ENCODE measurements around the gene ACSF3. TPM values are rescaled to one million over a fixed set of nuclear protein-coding genes. Genes with fewer than 3 reads are reported as not detected.

ACSF3 gene
- total RNA-seq, 2 donors from 2014 or later, result 34.8 to 35.5 TPM

DNA sequence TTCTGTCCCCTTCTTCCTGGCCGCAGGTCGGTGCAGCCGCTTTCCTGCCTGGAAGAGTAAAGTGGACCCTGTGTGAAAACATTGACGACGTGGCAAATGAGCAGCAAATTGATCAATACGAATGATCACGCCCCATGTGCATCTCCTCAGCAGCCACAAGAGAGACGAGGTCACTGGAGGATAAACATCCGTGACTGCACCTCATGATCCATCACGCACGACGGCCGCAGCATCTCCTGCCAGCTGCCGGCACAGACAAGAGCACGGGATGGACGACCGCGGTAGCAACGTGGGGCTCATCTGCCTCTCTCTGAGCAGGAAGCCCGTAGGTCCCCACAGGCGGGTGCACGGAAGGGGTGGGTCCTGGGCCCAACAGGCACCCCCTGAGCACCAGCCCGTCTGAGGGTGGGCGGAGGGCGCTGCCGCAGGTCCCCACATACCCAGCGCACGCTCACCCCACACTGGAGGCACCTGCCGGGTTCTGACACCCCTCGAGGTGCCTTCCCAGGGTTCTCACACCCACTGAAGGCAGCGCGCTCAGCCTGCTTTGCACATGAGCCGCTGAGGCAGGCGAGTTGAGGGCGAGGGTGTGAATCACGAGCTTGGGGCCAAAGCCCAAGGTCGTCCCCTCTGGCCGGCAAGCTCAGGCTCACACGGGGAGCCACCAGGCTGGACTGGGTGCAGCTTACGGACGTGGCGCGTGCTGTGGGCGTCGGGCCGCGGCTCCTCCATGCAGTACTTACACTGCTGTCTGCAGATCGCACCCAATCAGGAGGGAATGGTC is 65.6 kb downstream of the ACSF3 start:
- H3K4me1 ChIP-seq (ENCODE audit: control insufficient read depth, insufficient read depth, low read length), result no peaks in the 10 kb centered on the region
- no peaks in the 10 kb centered on the region for H3K27me3 ChIP-seq (ENCODE audit: control insufficient read depth, insufficient read depth, low read length, poor library complexity, severe bottlenecking)
- Mint-ChIP-seq H3K27me3 (ENCODE audit: insufficient read depth) (peaks cover 5% of the 10 kb centered on the region), H3K27ac (no peak overlapping the region), H3K9me3 (no peaks in the 10 kb centered on the region), H3K4me3 (no peak overlapping the region), H3K4me1 (no peaks in the 10 kb centered on the region), H3K36me3 (ENCODE audit: low read depth) (no peaks in the 10 kb centered on the region)
- H3K4me3 ChIP-seq (ENCODE audit: low read length), result no peak overlapping the region
- H3K27ac ChIP-seq (ENCODE audit: low read depth, low read length), result no peak overlapping the region
- no peak for DNase-seq
- no peak for TF ChIP-seq CTCF (conservative IDR thresholded peaks at IDR 0.05)
- no peaks in the 10 kb centered on the region for H3K9me3 ChIP-seq (ENCODE audit: control insufficient read depth, low read length)
- H3K9ac ChIP-seq (ENCODE audit: extremely low read depth, low read length, poor library complexity, severe bottlenecking), result no peak overlapping the region
- H3K36me3 ChIP-seq (ENCODE audit: control insufficient read depth, insufficient read depth, low read length), result no peaks in the 10 kb centered on the region
- 89 to 93% methylated on average over 28 to 48 of the region's 48 CpGs for WGBS, 2 experiments (ENCODE audit: insufficient coverage in 1 of 2, insufficient read length in 1 of 2)

DNA sequence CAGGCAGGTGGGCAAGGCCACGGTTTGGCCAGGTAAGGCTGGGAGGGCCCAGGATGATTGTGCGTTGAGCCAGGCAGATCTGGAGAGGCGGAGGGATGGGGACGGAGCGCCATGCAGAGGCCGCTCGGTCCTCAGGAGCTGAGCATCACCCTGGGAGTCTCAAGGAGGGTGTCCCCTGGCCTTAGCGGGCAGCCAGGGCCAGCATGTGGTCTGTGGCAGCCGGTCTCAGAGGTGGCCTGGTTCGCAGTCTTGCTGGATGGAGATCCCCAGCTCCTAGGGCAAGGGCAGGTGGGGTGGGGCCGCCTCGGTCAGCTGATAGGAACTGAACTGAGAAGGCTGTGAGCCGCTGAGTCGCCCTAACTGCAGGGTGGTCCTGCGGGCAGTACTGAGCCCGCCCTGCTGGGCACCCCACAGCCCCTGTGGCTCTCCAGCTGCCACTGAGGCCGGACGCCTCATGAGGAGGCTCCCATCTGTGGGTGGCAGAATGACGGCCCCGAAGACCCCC is 66.2 kb downstream of the ACSF3 start:
- Mint-ChIP-seq H3K27ac (no peak overlapping the region), H3K9me3 (no peaks in the 10 kb centered on the region), H3K36me3 (ENCODE audit: low read depth) (no peaks in the 10 kb centered on the region), H3K27me3 (ENCODE audit: insufficient read depth) (peaks cover 5% of the 10 kb centered on the region), H3K4me3 (no peak overlapping the region), H3K4me1 (no peaks in the 10 kb centered on the region)
- Histone ChIP-seq H3K9ac (ENCODE audit: extremely low read depth, low read length, poor library complexity, severe bottlenecking) (no peak overlapping the region), H3K36me3 (ENCODE audit: control insufficient read depth, insufficient read depth, low read length) (no peaks in the 10 kb centered on the region), H3K27me3 (ENCODE audit: control insufficient read depth, insufficient read depth, low read length, poor library complexity, severe bottlenecking) (no peaks in the 10 kb centered on the region), H3K9me3 (ENCODE audit: control insufficient read depth, low read length) (no peaks in the 10 kb centered on the region), H3K4me1 (ENCODE audit: control insufficient read depth, insufficient read depth, low read length) (no peaks in the 10 kb centered on the region), H3K27ac (ENCODE audit: low read depth, low read length) (no peak overlapping the region), H3K4me3 (ENCODE audit: low read length) (no peak overlapping the region)
- TF ChIP-seq CTCF (conservative IDR thresholded peaks at IDR 0.05), result no peak
- WGBS, 2 experiments (ENCODE audit: insufficient coverage in 1 of 2, insufficient read length in 1 of 2), result 91 to 95% methylated on average over 9 to 20 of the region's 20 CpGs
- DNase-seq, result no peak

DNA sequence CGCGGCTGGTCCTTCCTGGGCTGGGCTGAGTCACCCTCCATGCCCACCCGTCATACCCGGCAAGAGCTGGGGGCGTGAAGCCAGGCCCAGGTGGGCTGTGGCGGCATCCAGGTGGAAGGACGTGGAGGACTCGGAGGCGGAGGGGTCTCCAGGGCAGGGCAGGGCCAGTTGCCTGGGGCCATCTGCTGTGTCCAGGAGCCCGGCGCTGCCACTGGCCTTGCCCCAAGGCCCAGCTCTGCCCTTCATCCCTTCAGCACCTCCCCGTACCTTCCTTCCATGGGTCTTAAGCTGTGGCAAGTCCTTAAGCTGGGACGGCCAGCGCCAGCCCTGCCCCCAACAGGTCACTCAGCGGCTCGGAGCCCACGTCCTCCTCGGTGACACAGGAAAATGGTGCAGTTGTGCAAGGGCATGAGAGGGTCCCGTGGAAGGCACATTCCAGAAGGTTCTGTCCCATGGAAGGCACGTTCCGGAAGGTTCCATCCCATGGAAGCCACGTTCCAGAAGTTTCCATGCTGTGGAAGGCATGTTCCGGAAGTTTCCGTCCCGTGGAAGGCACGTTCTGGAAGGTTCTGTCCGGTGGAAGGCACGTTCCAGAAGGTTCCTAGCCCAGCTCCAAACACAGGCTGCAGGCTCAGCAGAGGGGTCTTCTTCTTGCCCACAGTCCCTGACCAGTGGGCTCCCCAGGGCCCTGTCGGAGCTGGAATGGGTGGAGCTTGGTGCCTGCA is 67.5 kb downstream of the ACSF3 start:
- no peaks in the 10 kb centered on the region for H3K9me3 ChIP-seq (ENCODE audit: control insufficient read depth, low read length)
- Mint-ChIP-seq H3K9me3 (no peaks in the 10 kb centered on the region), H3K36me3 (ENCODE audit: low read depth) (no peaks in the 10 kb centered on the region), H3K4me3 (no peak overlapping the region), H3K27me3 (ENCODE audit: insufficient read depth) (peaks cover 2% of the 10 kb centered on the region), H3K4me1 (no peaks in the 10 kb centered on the region), H3K27ac (no peak overlapping the region)
- H3K9ac ChIP-seq (ENCODE audit: extremely low read depth, low read length, poor library complexity, severe bottlenecking), result no peak overlapping the region
- no peaks in the 10 kb centered on the region for H3K27me3 ChIP-seq (ENCODE audit: control insufficient read depth, insufficient read depth, low read length, poor library complexity, severe bottlenecking)
- no peaks in the 10 kb centered on the region for H3K4me1 ChIP-seq (ENCODE audit: control insufficient read depth, insufficient read depth, low read length)
- no peak for DNase-seq
- H3K36me3 ChIP-seq (ENCODE audit: control insufficient read depth, insufficient read depth, low read length), result no peaks in the 10 kb centered on the region
- WGBS, 2 experiments (ENCODE audit: insufficient coverage in 1 of 2, insufficient read length in 1 of 2), result 91 to 94% methylated on average over 12 to 29 of the region's 29 CpGs
- TF ChIP-seq CTCF (conservative IDR thresholded peaks at IDR 0.05), result no peak
- no peak overlapping the region for H3K27ac ChIP-seq (ENCODE audit: low read depth, low read length)
- H3K4me3 ChIP-seq (ENCODE audit: low read length), result no peak overlapping the region
